Hematopoietic multipotent progenitor cell treated with erythropoietin and hydrocortisone succinate and interleukin-3 and kit ligand, for 15 days (in vitro differentiated cells): ENCODE data around the gene AOPEP.
A peak's percentile ranks its signal among the peaks of the same experiment; 100 is the strongest.
"Not testable (repeated sequence)": the region's sequence is repeated elsewhere in the genome, so short reads cannot be mapped to it uniquely, and the experiment has no call there.

ENCODE experiments used
- DNase-seq: peaks from one replicate; pipeline ENCODE4 v3.0.0-alpha.2; 2015; ENCODE audit warnings: low spot score

AOPEP gene

GRCh38 chr9:94934816-94935328, 208.4 kb downstream of the AOPEP start:
- no peak for DNase-seq

- DNase-seq: no peak
Observed at GRCh38 chr9:94935396-94935795, 208.9 kb downstream of the AOPEP start.

- no peak for DNase-seq
Observed at GRCh38 chr9:94936419-94936818, 209.9 kb downstream of the AOPEP start.

- peak; percentile 9 for DNase-seq
Observed at GRCh38 chr9:94937214-94937903, 210.9 kb downstream of the AOPEP start.

- DNase-seq: no peak
Observed at GRCh38 chr9:94938384-94938783, 211.9 kb downstream of the AOPEP start.

GRCh38 chr9:94940296-94940695, 213.8 kb downstream of the AOPEP start:
- DNase-seq: not testable (repeated sequence)

- no peak for DNase-seq
Observed at GRCh38 chr9:94941211-94941875, 214.8 kb downstream of the AOPEP start.

GRCh38 chr9:94944626-94945025, 218.1 kb downstream of the AOPEP start:
- no peak for DNase-seq

- no peak for DNase-seq
Observed at GRCh38 chr9:94945197-94946144, 219.0 kb downstream of the AOPEP start.

- DNase-seq: no peak
Observed at GRCh38 chr9:94946256-94946655, 219.8 kb downstream of the AOPEP start.

GRCh38 chr9:94948567-94949235, 222.2 kb downstream of the AOPEP start:
- DNase-seq: no peak

GRCh38 chr9:94949370-94949769, 222.9 kb downstream of the AOPEP start:
- DNase-seq: no peak

- DNase-seq: no peak
Observed at GRCh38 chr9:94950040-94950578, 223.6 kb downstream of the AOPEP start.

- DNase-seq: no peak
Observed at GRCh38 chr9:94950579-94951323, 224.3 kb downstream of the AOPEP start.

GRCh38 chr9:94951324-94952135, 225.0 kb downstream of the AOPEP start:
- no peak for DNase-seq

GRCh38 chr9:94952565-94953373, 226.3 kb downstream of the AOPEP start:
- DNase-seq: no peak

GRCh38 chr9:94956731-94957130, 230.2 kb downstream of the AOPEP start:
- DNase-seq: no peak

- DNase-seq: no peak
Observed at GRCh38 chr9:94960964-94961363, 234.5 kb downstream of the AOPEP start.

- no peak for DNase-seq
Observed at GRCh38 chr9:94961870-94962269, 235.4 kb downstream of the AOPEP start.
